T1000 (cell line): ENCODE measurements around the gene TGFB2.

Source experiments
- DNase-seq: peaks from one replicate; lab custom pipeline; 2025; ENCODE audit warnings: mixed read lengths; lab: John Stamatoyannopoulos, UW

TGFB2 gene

DNA sequence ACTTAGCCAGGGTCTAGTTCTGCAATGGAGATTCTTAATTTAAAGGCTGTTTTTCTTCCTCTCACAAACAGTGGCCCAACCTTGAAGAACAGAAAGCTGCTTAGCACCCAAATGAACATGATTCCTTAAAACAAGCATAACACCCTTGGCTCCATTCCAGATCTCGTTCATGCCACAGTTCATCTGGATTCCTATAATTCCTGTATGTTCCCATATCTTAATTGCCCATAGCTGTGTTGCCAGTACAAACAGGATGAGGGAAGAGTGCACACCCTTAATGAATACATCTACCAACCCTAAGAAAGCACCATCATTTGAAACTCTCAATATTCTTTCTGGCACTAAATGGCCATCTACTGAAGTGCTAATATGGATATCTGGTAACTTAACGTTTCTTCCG is 45.5 kb downstream of the TGFB2 start:
- no peak for DNase-seq

DNA sequence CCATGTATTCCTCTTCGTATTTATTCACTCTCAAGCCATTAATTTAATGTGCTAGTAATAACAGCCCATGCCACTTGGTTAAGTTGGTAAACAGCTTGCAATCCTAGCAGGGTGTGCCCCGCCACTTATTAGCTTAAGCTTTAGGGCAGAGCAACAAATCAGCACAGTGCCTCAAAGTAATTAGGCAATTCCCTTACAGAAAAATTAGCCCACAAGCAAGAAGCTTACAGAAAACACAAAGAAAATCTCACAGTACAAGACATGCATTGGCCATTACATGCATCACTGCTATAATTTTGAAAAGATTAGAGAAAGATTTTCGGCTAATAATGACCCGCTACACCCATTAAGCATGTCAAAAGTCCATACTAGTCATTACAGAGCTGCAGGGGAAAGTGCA is 47.6 kb downstream of the TGFB2 start:
- no peak for DNase-seq

DNA sequence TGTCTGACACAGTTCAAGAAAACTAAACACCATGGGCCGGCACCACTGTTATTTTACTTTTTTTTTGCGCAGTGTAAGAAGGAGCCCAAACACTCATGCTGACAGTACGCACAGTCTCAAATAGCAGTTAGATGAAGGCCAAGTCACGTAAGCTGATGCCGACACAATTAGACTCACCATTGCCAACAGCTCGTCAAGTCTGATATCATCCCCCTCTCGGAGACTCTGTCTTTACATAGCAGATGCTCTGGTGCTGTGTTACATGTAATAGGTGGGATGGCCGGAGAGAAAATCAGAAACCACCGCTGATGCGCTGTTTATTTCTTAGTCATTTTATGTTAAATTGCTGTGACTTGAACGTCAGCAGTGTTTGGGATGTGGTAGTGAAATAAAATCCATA is 49.3 kb downstream of the TGFB2 start:
- no peak for DNase-seq

DNA sequence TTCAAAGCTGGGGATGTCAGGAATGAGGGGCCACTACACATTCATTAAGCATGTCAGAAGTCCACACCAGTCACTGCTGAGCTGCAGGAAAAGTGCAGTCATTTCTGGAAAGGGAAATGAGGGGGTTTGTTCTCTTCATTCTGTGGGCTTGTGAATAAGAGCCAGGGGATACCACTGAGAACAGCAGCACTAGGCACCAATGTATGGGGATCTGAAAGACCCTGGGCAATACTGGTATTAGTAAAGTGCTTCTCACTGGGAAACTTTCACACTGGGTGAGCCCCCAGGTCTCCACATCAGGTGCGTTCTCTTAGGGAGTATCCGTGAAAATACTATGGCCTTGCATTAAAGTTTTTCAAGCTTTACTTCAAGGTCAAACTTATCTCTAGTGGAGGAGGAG is 49.9 kb downstream of the TGFB2 start:
- no peak for DNase-seq

DNA sequence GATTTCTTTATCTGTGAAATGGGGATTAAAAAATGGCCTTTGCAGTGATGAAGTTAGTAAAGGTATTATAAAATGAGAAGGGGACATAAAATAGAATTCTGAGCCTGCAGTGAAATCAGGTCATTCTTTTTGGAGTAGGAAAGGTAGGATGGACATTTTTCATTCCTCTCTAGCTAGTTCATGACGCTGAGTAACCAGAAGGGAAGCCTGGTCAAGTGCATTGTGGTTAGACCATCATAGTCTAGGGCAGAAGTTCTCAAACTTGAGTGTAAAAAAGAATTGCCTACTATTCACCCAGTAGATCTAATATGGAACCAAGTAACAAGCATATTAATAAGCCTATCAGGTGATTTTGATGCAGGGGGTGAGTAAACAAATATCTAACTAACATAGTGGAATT is 50.8 kb downstream of the TGFB2 start:
- no peak for DNase-seq

DNA sequence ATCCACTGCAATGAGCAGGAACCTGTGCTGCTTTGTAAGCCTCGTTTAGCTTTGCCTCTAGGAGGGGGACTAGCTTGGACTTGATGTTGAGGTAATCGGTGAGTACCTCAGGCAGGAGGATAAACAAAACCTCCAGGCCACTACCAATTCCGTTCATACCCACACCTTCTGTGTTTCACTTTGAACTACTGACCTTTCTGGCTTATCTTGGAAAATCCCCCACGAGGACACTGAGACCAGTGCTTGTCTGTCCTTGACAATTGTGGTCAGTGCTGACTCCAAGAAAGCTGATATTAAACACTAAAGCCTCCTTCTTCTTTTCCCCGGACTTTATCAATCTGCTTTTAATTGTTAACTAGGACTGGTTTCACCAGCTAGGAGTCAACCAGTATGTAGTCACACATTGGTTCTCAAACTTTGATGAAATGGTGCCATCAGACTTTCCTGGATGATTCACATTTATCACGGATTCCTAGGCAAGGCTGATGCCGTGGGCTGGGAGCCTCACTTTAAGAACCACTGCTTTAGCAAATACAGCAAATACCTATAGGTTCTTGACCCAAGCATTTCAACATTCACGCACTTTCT is 52.7 kb downstream of the TGFB2 start:
- no peak for DNase-seq

DNA sequence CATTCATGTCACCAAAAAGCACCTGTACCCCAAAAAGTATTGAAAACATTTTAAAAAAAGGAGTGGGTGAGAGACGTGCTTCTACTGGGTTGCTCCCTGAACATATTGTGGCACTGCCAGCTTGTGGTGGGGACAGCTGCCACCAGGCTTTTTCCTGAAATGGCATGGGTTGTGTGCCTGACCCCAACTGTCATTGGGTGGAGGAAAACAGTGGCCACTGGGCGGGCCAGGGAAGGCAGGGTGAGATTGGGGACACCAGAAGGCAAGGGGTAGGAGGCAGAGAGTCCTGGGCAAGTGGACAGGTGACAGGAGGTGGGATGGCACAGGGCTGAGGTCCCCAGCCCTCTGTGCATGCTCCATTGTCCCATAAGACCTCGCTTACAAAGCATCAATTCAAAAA is 55.5 kb downstream of the TGFB2 start:
- no peak for DNase-seq

DNA sequence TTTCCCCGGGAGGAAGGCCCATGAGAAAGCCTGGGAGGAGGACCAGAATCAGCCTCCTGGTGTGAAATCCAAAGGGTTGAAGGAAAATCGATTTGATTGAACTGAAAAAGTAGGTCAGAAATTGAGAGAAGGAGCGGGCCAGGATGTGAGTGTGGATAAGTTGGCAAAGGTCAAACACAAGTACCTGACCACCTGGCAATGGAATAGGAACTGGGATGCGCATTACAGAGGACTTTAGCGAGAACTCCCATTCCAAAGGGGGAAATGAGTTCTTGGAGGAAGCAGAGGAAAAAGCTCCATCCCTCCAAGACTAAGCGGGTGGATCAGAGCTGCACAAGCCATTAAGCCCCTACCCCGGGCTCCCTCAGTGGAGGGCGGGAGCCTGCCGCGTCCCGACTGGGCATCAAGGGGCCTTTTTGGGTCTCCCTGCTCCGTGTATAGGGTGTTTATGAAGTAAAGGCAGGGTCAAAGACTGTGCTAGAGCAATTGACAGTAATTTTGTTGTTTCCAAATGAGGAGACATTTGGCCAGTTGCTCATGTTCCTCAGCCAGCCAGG is 56.4 kb downstream of the TGFB2 start:
- no peak for DNase-seq

DNA sequence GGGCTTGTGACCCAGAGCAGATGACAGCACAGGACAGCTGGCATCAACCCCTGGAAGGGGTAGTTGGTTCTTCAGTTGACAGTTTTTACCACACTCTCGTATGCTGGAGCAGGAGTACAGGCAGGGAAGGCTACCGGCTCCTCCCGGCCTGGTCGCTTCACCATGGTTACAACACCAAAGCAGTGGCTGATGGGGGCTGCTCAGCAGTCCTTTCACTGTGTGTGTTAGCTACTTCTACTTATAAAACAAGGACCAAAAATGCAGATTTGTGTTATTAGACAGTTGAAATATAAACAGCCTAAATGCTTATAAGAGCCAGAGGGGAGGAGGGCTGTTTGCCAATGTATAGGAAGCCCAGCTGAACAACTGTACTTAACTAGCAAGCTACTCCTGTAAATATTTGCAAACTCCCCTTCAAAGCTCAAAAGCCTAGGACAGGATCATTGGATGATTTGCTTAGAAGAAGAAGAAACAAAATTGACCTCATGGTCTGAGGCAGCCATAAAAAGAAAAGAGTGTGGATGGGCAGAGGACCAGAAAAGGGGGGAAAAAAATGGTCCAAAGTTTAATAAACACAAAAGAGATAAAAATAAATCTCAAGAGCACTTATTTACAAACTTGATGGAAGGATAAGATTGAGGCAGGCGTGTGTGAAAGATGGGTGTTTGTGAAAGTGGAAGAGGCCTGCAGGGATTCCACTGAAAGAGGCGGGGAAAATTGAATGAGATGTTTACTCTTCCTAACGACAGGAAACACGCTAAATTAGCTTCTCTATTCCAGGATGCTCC is 57.1 kb downstream of the TGFB2 start:
- DNase-seq, result no peak

DNA sequence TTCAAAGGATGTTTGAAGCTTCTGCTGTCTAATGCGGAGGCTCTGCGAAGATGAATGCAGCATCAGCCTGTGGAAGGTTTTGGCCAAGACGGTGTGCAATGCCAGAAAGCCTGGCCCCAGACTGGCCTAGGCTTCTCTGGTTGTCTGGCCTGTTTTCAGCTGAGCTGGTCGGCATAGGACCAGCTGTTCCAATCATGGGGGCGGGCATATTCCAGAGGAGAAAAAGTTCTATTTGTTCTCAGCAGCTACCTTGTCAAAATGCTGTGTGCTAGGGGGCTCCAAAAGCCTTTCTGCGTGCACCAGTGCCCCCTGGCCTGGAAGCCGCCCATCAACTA is 57.6 kb downstream of the TGFB2 start:
- DNase-seq, result no peak

DNA sequence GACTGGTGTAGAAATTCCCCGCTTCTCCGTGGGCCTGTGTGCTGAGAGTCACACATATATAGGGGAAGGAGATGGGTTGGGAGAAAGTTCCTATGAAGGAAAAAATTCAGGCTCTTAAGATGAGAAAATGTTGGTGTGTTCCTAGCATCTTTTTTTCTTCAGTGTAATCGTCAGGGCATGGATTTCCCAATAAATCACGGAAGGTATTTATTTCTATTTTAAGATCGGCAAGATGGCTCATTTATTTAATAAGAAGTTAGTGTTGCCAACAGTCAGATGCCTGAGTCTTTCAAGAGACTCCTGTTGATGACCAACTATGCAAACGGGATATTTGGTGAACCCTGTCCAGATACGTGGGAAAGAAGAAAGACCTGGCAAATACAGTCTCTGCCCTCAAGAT is 58.2 kb downstream of the TGFB2 start:
- no peak for DNase-seq

DNA sequence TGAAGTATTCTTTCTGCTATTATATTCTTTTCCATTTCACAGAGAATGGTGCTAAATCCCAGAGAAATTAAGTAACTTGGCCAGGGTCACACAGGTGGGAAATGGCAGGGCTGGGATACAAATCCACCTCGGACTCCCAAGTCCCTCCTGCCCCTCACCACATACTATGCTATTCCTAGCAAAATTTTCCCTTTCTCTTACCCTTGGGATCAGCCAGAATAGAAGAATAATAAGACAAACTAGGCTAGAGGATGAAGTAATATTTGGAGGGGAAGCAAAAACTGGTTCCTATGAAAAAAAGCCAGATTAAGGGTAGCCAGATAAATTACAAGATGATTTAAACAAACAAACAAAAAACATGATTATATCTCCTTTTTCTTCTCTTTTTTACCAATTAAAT is 62.5 kb downstream of the TGFB2 start:
- no peak for DNase-seq

DNA sequence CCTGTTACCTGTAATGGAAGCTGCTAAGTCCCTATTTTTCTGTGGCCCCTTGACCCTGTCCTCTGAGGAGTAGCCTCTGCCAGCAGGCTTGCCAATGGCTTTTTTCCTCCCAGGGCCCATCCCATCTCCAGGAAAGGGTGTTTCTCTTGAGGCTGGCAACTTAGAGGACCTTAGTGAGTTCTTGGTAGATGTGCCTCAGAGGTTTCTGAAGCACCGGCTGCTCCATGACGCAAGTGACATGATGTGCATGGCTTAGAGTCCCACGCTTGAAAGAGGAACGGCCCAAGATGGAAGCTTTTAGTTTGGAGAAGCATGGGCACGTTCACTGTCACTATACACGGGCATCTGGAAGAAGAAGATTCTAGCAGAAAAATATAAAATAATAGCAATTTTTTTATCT is 63.0 kb downstream of the TGFB2 start:
- DNase-seq, result no peak

DNA sequence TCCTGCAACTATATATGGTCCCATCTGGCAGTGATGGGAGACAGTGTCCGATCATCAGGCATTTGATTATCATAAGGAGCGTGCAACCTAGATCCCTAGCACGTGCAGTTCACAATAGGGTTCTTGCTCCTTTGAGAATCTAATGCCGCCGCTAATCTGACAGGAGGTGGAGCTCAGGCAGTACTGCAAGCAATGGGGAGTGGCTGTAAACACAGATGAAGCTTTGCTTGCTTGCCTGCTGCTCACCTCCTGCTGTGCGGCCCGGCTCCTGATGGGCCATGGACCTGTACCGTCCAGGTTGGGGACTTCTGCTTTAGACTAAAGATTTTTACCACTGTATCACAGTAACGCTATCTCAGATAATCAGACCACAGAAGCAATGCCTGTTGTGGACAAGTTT is 63.8 kb downstream of the TGFB2 start:
- DNase-seq, result no peak

DNA sequence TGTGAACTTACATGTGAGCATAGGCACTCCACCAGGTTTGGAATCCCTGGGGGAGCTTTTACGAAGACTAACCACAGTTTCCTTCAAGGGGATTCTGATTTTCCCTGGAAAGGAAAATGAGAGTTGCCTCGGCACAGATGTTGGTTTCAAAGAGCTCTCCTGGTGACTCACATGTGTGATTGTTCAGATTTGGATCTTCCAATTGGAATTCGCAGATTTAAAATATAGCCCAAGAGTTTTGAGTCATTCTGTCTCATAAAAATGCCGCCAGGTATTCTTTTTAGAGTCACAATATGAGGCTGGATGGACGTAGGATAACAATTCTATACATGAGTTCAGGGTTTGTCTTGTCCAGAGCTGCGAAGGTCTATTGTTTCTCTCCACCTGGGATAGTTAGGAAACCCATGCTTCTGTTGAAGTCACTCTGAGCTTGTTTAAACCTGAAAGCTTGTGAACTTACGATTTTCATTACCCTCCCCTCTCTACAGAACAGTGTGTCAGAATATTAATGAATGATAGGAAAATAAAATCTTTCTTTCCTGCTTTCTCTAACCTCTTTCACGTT is 64.9 kb downstream of the TGFB2 start:
- DNase-seq, result no peak

DNA sequence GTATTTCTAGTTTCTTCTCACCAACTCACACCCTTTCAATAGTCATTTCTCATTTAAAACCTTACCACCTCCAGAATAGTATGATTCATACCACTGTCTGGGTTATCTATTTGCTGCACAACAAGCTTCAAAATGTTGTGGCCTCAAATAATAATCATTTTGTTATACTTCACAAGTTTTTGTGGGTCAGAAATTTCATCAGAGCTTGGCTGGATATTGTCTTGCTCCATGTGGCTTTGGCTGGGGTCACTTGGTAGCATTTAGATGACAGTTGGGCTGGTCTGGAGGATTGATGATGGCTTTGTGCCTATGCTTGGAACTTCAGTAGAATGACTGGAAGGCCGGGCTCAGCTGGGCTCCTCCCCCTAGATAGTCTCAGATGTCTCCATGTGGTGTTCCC is 66.0 kb downstream of the TGFB2 start:
- DNase-seq, result no peak

DNA sequence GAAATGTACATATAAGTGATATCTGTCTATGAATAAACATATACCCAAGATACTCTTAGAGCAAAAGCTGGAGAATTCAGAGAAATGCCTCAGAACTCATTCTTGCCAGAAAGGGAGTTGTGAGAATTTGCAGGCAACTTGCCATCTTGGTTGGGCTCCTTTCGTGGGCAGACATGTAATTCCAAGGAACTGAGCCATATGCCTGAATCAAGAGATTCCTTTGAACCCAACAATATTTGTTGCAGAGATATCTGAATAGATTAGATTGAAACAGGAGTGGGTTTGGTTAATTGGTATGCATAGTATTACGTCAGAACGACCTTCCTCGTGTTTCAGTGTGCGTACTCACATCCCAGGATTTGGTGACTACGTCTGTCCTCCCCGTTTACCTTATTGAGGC is 67.0 kb downstream of the TGFB2 start:
- no peak for DNase-seq

DNA sequence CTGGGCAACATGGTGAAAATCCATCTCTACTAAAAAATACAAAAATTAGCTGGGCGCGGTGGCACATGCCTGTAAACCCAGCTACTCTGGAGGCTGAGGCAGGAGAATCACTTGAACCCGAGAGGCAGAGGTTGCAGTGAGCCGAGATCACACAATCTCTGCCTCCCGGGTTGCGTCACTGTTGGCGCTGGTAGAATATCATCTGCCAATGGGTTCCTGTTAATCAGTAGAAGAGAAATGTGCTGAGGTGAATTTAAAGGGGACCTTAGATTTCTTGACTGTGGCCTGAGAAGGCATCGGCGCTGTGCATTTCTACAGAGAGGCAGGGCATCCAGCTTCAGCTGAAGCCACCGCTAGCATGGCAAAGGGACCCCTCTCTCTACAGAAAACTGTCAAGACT is 68.0 kb downstream of the TGFB2 start:
- DNase-seq, result no peak

DNA sequence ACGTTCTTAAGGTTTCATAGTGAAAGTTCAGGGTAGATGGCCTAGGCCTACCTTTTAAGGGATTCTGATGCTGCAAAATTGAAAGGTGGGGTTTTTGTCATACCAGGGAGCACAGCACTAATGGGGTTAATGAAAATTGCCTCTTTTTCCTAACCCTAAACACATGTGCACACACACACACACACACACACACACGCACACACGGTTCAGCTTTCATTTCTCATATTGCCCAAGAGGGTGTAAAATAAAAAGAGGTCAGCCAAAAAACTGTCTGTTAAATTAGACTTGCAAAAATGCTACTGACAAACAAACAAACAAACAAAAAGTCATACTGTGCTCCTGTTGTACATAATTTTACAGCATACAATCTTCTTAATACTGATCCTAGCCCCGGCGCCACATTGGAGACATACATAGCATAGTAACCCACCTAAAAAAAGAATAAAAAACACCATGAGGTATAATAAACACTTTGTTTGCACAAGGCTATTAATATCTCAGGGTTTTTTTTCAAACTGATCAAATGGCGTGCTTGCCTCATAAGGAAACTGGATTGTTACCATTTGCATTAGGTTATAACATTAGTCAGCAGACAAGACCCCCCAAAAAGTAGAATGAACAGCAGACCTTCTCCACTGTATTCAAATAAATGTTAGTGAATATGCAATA is 69.1 kb downstream of the TGFB2 start:
- no peak for DNase-seq

DNA sequence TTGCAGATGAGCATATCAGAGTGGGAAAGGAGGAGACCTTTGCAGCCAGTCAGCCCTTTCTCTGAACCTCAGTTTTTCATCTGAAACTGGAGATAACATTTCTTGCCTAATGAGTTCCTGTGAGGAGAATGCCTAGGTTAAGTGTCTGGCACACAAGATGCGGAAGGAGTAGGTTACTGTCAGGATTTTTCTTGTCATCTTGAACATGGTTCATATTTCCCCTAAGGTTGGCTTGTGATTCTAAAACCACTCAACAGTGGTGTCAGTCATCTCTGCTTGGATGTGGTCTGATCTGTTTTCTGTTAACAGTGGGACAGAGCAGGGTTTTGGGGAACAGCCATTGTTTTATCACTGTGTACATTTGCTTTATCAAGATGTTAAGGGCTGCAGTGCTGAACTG is 70.6 kb downstream of the TGFB2 start:
- DNase-seq, result no peak

DNA sequence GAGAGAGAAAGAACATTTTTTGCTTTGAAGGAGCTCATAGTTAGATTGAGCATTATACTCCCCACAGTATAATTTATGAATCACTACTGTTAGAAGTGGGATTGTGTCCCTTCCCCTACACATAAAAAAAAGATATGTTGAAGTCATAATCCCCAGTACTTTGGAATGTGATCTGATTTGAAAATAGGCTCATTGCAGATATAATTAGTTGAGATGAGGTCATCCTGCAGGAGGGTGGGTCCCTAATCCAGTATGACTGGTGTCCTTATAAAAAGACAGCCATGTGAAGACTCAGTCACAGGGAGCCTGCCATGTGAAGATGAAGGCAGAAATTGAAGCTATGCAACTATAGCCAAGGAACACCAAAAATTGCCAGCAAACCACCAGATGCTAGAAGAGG is 76.4 kb downstream of the TGFB2 start:
- DNase-seq, result no peak

DNA sequence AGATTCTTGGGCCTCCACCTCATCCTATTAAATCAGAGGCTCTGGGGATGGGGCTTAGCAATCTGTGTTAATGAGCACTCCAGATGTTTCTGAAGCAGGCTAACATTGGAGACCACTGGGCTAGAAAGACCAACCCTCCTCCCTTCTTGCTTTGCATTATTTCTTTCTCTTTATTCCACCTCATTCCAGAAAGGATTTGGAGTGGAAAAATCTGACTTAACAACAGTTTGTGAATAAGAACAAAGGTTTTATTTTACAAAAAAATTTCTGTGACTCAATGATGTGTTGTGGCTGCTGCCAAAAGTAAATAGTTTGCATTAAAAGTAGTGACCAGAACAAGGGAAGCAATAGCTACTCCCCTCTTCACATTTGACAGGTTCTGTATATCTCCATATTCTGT is 79.4 kb downstream of the TGFB2 start:
- no peak for DNase-seq
